Measurements from ENCODE around the gene DAP3.
"Not testable (repeated sequence)": the region's sequence is repeated elsewhere in the genome, so short reads cannot be mapped to it uniquely, and the experiment has no call there.

DAP3 gene

GRCh38 chr1:155689081-155689607 is at the start of gene DAP3:
Gene DAP3, plus strand, starts transcription at chr1:155689091. Its CDS starts 20,689 bp downstream, at chr1:155709780.
- DNase-seq (ENCODE audit: low read depth, low spot score); CTCF ChIA-PET; POLR2A ChIA-PET: not testable (repeated sequence)
- peak within 1 kb of the TSS; percentile 94 for H3K4me3 ChIP-seq (ENCODE audit: low read depth, low read length)

- no peak overlapping the region for H3K4me3 ChIP-seq (ENCODE audit: low read depth, low read length)
- no peak for DNase-seq (ENCODE audit: low read depth, low spot score)
- ChIA-PET POLR2A (no interaction called here), CTCF (interaction anchor here (0.9 to 1.6 kb wide), 3 partner anchors 8 to 390 kb away, joined by 3 to 4 read pairs (median 3); no protein-coding TSS in a partner anchor)
- no peak for TF ChIP-seq CTCF (IDR thresholded peaks at IDR 0.05; ENCODE audit: insufficient read depth, low read length, missing control alignments)
Observed at GRCh38 chr1:155640367-155640766, 48.5 kb upstream of the DAP3 start.

GRCh38 chr1:155642559-155643180 is 46.2 kb upstream of the DAP3 start:
- CTCF ChIA-PET; POLR2A ChIA-PET; DNase-seq (ENCODE audit: low read depth, low spot score); H3K4me3 ChIP-seq (ENCODE audit: low read depth, low read length): not testable (repeated sequence)

GRCh38 chr1:155643230-155643629 is 45.7 kb upstream of the DAP3 start:
- no peak for DNase-seq (ENCODE audit: low read depth, low spot score)
- ChIA-PET CTCF (no interaction called here), POLR2A (no interaction called here)
- TF ChIP-seq CTCF (IDR thresholded peaks at IDR 0.05; ENCODE audit: insufficient read depth, low read length, missing control alignments) = no peak
- H3K4me3 ChIP-seq (ENCODE audit: low read depth, low read length) = no peak overlapping the region

- no peak for TF ChIP-seq CTCF (IDR thresholded peaks at IDR 0.05; ENCODE audit: insufficient read depth, low read length, missing control alignments)
- H3K4me3 ChIP-seq (ENCODE audit: low read depth, low read length) = no peak overlapping the region
- CTCF ChIA-PET = interaction anchor here (1.5 to 4.6 kb wide), 2 partner anchors 395 to 554 kb away, joined by 4 to 34 read pairs; no protein-coding TSS in a partner anchor
- POLR2A ChIA-PET = no interaction called here
- no peak for DNase-seq (ENCODE audit: low read depth, low spot score)
Observed at GRCh38 chr1:155645034-155645598, 43.8 kb upstream of the DAP3 start.

- CTCF ChIA-PET = interaction anchor here (1.2 to 4.6 kb wide), 3 partner anchors 8 to 554 kb away, joined by 3 to 34 read pairs (median 4); no protein-coding TSS in a partner anchor
- POLR2A ChIA-PET = no interaction called here
- TF ChIP-seq CTCF (IDR thresholded peaks at IDR 0.05; ENCODE audit: insufficient read depth, low read length, missing control alignments) = no peak
- H3K4me3 ChIP-seq (ENCODE audit: low read depth, low read length) = no peak overlapping the region
- DNase-seq (ENCODE audit: low read depth, low spot score) = no peak
Observed at GRCh38 chr1:155645648-155646047, 43.2 kb upstream of the DAP3 start.

GRCh38 chr1:155646307-155646706 is 42.6 kb upstream of the DAP3 start:
- H3K4me3 ChIP-seq (ENCODE audit: low read depth, low read length) = no peak overlapping the region
- ChIA-PET CTCF (interaction anchor here (1.2 to 4.6 kb wide), 5 partner anchors 9 to 555 kb away, joined by 3 to 34 read pairs (median 4); partner anchors contain the start of gene RUSC1), POLR2A (no interaction called here)
- no peak for TF ChIP-seq CTCF (IDR thresholded peaks at IDR 0.05; ENCODE audit: insufficient read depth, low read length, missing control alignments)
- no peak for DNase-seq (ENCODE audit: low read depth, low spot score)

Data from AG04449 (cell line).